ENCODE data around the gene TTLL11. TPM values are rescaled to one million over a fixed set of nuclear protein-coding genes. Genes with fewer than 3 reads are reported as not detected.

The TTLL11 gene
- total RNA-seq, 1 experiment from 2014 or later, result 2.3 TPM

DNA sequence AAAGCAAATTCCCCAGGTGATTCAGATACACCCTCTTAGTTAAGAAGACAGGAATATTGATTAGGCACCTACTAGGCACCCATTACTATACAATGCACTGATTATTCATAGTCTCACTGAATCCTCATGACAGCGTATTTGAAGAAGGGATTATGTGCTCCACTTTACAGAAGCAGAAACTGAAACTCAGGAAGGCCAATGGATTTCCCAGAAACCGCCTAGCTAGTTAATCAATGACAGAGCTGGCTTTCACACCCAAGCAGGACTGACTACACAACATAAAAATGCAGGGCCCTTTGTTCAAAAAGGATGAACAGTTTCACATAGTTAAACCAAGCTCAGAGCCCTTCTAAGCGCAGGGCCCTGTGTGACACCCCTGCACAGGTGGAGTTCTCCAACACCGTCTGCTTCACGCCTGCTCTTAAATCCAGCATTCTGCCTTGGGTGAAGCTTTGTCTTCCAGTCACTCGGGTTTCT is 117.3 kb downstream of the TTLL11 start:
- Histone ChIP-seq H3K27ac (no peak overlapping the region), H3K9me3 (ENCODE audit: insufficient read depth, low read depth) (no peaks in the 10 kb centered on the region), H3K27me3 (ENCODE audit: insufficient read depth, low read depth) (no peaks in the 10 kb centered on the region), H3F3A (ENCODE audit: insufficient read depth, low read depth) (peaks cover 30% of the 10 kb centered on the region), H3K4me3 (no peak overlapping the region), H3K9me2 (ENCODE audit: insufficient read depth) (no peaks in the 10 kb centered on the region), H3K4me1 (replicated peaks; ENCODE audit: insufficient read depth) (peaks cover 27% of the 10 kb centered on the region), H3K36me3 (ENCODE audit: low read depth) (no peaks in the 10 kb centered on the region), H4K20me1 (ENCODE audit: insufficient read depth) (no peaks in the 10 kb centered on the region), H2AFZ (no peak overlapping the region), H3K79me2 (ENCODE audit: low read depth) (no peaks in the 10 kb centered on the region), H3K4me2 (no peak overlapping the region)
- BruUV-seq (replicated peaks), result no TSS peak
- ChIA-PET POLR2A (ENCODE audit: unreplicated experiment) (no interaction called here), CTCF (no interaction called here)
- TF ChIP-seq CTCF (conservative IDR thresholded peaks at IDR 0.05) (no peak), EZH2 (IDR thresholded peaks at IDR 0.05; ENCODE audit: low read depth) (no peak)
- no peak for DNase-seq
- intact Hi-C loops (cut with micrococcal nuclease; ENCODE audit: unreplicated experiment), result loop anchor here (10.0 kb wide), 1 partner anchor 111 kb away; no protein-coding TSS in a partner anchor

DNA sequence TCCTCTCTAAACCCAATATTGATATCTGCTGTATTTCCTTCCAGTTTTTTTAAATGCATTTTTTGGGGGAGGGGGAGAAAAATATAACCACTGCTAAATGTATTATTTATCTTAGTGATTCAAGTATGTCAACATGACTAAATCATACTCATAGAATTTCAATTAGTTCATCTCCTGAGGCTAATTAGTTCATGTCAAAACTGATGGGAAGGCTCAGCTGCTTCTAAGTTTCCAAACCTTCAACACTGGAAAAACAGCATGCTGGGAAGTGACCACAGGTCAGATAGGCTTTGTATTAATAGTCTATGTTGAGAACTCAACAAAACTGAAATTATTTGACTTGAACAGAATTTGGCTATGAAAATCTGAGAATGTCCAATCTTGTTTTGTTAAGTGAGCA is 118.7 kb downstream of the TTLL11 start:
- TF ChIP-seq CTCF (conservative IDR thresholded peaks at IDR 0.05), result no peak
- TF ChIP-seq EZH2 (IDR thresholded peaks at IDR 0.05; ENCODE audit: low read depth), result no peak
- Histone ChIP-seq H3K4me1 (replicated peaks; ENCODE audit: insufficient read depth) (peaks cover 27% of the 10 kb centered on the region), H3F3A (ENCODE audit: insufficient read depth, low read depth) (peaks cover 30% of the 10 kb centered on the region), H3K4me3 (no peak overlapping the region), H4K20me1 (ENCODE audit: insufficient read depth) (no peaks in the 10 kb centered on the region), H3K79me2 (ENCODE audit: low read depth) (no peaks in the 10 kb centered on the region), H3K36me3 (ENCODE audit: low read depth) (no peaks in the 10 kb centered on the region), H2AFZ (no peak overlapping the region), H3K27me3 (ENCODE audit: insufficient read depth, low read depth) (no peaks in the 10 kb centered on the region), H3K4me2 (no peak overlapping the region), H3K27ac (no peak overlapping the region), H3K9me3 (ENCODE audit: insufficient read depth, low read depth) (no peaks in the 10 kb centered on the region), H3K9me2 (ENCODE audit: insufficient read depth) (no peaks in the 10 kb centered on the region)
- no peak for DNase-seq
- intact Hi-C loops (cut with micrococcal nuclease; ENCODE audit: unreplicated experiment), result loop anchor here (5.0 to 10.0 kb wide), 2 partner anchors 110 to 237 kb away; no protein-coding TSS in a partner anchor
- ChIA-PET POLR2A (ENCODE audit: unreplicated experiment) (no interaction called here), CTCF (no interaction called here)
- no TSS peak for BruUV-seq (replicated peaks)

DNA sequence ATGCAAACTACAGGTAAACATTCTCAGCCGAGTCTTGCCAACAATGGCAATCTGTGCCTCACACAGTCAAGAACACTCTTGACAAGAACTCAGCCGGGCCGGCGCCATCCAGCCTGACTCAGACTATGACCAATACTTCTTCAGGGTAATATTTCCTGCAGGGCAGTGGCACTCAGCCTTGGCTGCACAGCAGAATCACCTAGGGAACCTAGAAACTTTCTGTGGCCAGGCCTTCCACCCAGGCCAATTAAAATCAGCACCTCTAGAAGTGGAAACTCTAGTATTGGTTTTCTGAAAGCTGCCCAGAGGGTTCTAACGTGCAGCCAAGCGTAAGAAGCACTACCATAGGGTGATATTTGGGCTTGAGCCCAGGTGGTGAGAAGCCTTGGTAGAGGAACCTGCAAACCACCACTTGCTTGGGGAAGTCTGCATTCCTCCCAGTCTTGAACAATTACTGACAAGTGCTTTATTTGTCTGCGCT is 120.6 kb downstream of the TTLL11 start:
- H3K79me2 ChIP-seq (ENCODE audit: low read depth), result no peaks in the 10 kb centered on the region
- BruUV-seq (replicated peaks), result no TSS peak
- H3K9me2 ChIP-seq (ENCODE audit: insufficient read depth), result no peaks in the 10 kb centered on the region
- peaks cover 27% of the 10 kb centered on the region for H3K4me1 ChIP-seq (replicated peaks; ENCODE audit: insufficient read depth)
- H3K27ac ChIP-seq, result peak overlapping the region; percentile 60
- peak overlapping the region; percentile 21 for H3K4me2 ChIP-seq
- no peak for TF ChIP-seq CTCF (conservative IDR thresholded peaks at IDR 0.05)
- TF ChIP-seq EZH2 (IDR thresholded peaks at IDR 0.05; ENCODE audit: low read depth), result no peak
- intact Hi-C loops (cut with micrococcal nuclease; ENCODE audit: unreplicated experiment), result loop anchor here (5.0 to 10.0 kb wide), 2 partner anchors 108 to 235 kb away; no protein-coding TSS in a partner anchor
- POLR2A ChIA-PET (ENCODE audit: unreplicated experiment), result no interaction called here
- no peak overlapping the region for H3K4me3 ChIP-seq
- no peaks in the 10 kb centered on the region for H4K20me1 ChIP-seq (ENCODE audit: insufficient read depth)
- H3K9me3 ChIP-seq (ENCODE audit: insufficient read depth, low read depth), result no peaks in the 10 kb centered on the region
- CTCF ChIA-PET, result no interaction called here
- no peak overlapping the region for H2AFZ ChIP-seq
- H3K27me3 ChIP-seq (ENCODE audit: insufficient read depth, low read depth), result no peaks in the 10 kb centered on the region
- DNase-seq, result peak; percentile 90 to 97
- no peaks in the 10 kb centered on the region for H3K36me3 ChIP-seq (ENCODE audit: low read depth)
- peaks cover 30% of the 10 kb centered on the region for H3F3A ChIP-seq (ENCODE audit: insufficient read depth, low read depth)

All from PC-9 (cell line).